ENCODE results near the gene ANK3. TPM values are rescaled to one million over a fixed set of nuclear protein-coding genes. Genes with fewer than 3 reads are reported as not detected.

The ANK3 gene
- total RNA-seq, 2 donors from 2014 or later = 95.4 to 103 TPM

DNA sequence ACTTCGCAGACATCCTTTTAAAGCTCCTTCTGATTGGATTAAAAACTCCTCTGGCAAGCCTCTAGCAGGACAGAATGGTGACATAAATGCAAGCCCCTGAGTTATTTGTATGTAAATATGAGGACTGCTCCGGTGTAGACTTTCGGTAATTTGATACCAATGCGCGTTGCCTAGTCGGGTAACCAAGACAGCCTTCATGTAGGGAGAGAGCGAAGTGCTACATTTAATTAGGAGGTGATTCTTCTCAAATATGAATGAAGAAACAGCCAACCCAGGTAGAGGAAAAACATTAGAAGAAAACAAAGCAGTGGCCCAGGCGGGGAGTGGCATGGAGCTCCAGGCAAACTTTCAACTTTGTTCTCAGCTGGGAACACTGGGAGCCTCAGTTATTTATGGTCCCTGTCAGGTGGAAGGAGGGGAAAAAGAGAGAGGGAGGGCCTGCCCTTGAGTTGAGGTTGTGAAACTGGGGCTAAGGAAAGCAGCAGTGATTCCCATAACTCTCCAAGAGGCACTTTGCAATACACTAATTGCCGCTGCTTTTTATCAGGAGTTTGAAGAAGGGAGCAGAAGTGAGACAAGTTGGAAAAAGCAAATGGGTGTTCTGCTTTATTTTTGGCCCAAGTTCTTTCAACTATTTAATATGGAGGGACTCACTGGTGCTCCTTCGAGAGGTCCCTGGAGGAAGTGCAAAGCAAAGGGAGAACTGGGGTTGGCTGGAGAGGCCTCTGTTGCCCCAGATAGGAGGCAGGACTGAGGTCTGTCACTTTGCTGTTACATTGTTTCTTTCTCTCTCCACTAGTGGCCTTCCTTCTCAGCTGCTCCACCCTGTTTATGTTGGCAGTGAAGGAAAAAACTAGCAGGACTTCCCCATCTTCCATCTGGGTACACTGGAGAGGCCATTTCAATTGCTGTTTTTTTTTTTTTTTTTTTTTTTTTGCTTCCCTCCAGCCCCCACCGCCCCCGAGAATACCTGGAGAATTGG is 248.7 kb downstream of the ANK3 start:
- intact Hi-C loops (cut with DNase I, micrococcal nuclease) = no loop called here
- DNase-seq = peak; percentile 61 to 79
- peak; percentile 90 for ATAC-seq

- ATAC-seq (peak; percentile 30), DNase-seq (no peak)
- intact Hi-C loops (cut with DNase I, micrococcal nuclease) = no loop called here
Measured at GRCh38 chr10:60139798-60140566, 249.7 kb downstream of the ANK3 start.

DNA sequence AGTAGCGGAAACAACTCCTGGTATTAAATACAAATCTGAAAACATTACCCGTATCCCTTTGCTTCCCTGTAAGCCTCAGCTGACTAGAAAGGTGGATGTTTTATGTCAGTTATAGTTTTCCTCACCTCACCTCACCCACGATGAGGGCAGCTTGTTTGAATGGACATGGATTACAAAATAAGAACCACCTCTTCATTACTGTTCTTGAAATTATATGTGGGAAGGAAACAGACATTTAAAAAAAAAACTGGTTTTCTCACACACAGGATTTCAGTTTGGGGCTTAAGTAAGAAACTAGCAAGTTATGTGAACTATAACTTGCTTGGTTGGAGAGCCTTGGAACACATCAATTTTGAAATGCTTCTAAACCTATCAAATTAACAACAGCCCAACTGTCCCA is 250.4 kb downstream of the ANK3 start:
- DNase-seq (no peak), ATAC-seq (no peak)
- intact Hi-C loops (cut with DNase I, micrococcal nuclease) = no loop called here

- DNase-seq (no peak), ATAC-seq (no peak)
- intact Hi-C loops (cut with DNase I, micrococcal nuclease) = no loop called here
Measured at GRCh38 chr10:60138842-60139241, 250.8 kb downstream of the ANK3 start.

DNA sequence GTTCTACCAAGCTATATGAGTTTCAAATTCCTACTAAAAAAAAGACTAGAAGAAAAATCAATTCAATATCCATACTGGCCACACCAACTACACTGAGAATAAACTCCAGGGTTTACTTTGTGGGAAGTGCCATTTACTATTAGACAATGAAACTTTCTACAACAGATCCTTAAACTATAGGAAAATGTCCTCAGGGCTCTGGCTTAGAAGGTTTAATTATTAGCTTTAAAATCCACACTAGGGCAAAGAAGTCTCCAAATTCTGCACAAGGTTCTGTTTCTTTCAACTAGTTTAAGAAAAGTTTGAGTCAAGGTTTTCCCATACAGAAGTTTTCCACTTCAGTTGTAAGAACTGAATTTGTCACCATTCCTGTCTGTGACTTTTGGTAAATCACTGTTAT is 251.6 kb downstream of the ANK3 start:
- no peak for DNase-seq
- no peak for ATAC-seq
- intact Hi-C loops (cut with DNase I, micrococcal nuclease) = no loop called here

DNA sequence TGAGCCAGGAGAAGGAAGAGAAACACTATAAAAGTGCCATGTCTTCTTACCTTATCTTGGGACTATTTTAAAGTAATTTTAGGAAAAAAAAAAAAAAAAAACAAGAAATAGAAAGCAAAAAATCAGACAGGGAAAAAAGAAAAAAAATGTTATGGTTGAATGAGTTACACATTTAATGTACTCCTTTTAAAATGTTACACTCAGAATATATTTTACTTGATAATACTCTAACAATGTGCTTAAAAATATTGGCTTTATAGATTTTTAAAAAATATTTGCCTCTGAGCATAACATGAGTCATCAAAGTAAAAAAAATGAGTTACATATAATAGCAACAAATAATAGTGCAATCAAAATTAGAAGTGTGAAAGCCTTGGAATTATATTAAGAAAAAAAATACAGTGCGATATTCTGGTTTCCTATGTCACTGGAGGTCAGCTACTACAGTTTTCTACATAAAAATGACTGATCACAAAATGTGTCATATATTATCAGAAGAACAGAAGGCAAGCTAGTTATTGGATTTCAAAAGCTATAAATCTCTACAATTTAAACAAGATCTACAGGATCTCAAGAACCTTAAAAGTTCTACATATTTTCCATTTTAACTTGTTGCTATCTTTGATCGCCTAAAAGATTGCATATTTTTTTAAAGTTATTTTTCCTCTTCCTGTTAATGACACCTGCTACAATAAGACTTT is 252.2 kb downstream of the ANK3 start:
- DNase-seq (no peak), ATAC-seq (no peak)
- intact Hi-C loops (cut with DNase I, micrococcal nuclease) = no loop called here

- DNase-seq (no peak), ATAC-seq (no peak)
- intact Hi-C loops (cut with DNase I, micrococcal nuclease) = no loop called here
Measured at GRCh38 chr10:60135020-60135419, 254.7 kb downstream of the ANK3 start.

GRCh38 chr10:60134548-60134947 is 255.1 kb downstream of the ANK3 start:
- intact Hi-C loops (cut with DNase I, micrococcal nuclease) = no loop called here
- ATAC-seq (no peak), DNase-seq (no peak)

- ATAC-seq (no peak), DNase-seq (no peak)
- intact Hi-C loops (cut with DNase I, micrococcal nuclease) = no loop called here
Measured at GRCh38 chr10:60130130-60130579, 259.5 kb downstream of the ANK3 start.

GRCh38 chr10:60125895-60126294 is 263.8 kb downstream of the ANK3 start:
- DNase-seq (no peak), ATAC-seq (no peak)
- intact Hi-C loops (cut with DNase I, micrococcal nuclease) = no loop called here

DNA sequence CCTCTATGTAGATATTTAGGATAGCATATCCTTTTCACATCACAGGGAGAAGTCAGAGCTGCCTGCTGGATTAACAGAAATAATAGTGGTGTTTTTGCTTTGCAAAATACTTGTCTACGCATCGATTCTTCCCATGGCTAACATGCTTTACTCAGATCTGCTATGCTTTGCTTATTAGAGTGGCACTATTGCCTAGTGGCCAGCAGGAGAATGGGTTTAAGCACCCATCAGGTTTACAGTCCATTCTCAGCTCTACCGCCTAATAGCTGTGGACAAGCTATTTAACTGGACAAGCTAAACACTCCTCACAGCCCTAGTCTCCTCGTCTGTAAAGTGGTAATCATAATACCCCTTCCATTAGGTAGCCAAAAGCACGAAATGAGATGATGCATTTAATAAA is 265.1 kb downstream of the ANK3 start:
- intact Hi-C loops (cut with DNase I, micrococcal nuclease) = no loop called here
- no peak for ATAC-seq
- DNase-seq = no peak

- no peak for DNase-seq
- intact Hi-C loops (cut with DNase I, micrococcal nuclease) = no loop called here
- no peak for ATAC-seq
Measured at GRCh38 chr10:60123668-60124067, 266.0 kb downstream of the ANK3 start.

GRCh38 chr10:60123172-60123571 is 266.5 kb downstream of the ANK3 start:
- DNase-seq (no peak), ATAC-seq (peak; percentile 36)
- intact Hi-C loops (cut with DNase I, micrococcal nuclease) = no loop called here

DNA sequence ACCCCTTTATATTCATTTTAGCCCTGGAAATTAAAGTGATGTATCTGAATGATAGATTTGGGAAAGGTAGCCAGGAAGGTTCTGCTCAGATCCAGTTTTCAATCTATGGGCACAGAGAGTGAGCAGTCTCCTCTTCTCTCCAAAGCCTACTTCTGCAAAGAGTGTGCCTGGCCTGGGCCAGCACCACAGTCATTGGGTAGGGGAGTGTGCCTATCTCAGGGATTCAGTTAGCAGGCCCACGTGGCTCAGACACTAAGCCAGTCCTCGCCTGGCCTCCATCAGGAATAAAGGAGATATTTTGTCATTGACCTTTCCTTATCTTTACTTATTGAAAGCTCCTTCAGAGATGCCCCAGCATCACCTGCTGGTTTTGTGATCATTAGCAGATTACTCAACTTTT is 267.5 kb downstream of the ANK3 start:
- intact Hi-C loops (cut with DNase I, micrococcal nuclease) = no loop called here
- DNase-seq = no peak
- no peak for ATAC-seq

- intact Hi-C loops (cut with DNase I, micrococcal nuclease) = loop anchor here (5.0 to 10.0 kb wide), 3 partner anchors 90 to 540 kb away; no protein-coding TSS in a partner anchor
- ATAC-seq (peak; percentile 82), DNase-seq (no peak)
Measured at GRCh38 chr10:60114765-60115586, 274.7 kb downstream of the ANK3 start.

DNA sequence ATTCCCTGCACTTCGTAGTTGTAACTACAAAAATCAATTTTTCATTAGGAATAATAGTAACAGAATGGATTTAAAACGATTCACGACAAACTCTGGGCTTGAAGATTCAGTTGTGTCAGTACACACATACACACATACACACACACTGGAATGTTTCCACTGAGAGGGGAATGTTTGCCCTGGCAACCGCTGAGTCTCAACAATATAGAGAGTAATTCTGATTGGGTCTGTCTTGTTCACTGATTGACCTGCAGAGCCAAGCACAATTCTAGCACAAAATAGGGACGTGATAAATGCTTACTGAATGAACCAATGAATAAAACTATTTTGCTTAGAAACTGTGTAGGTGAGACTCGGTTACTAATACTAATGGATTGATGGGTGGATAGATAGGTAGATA is 278.9 kb downstream of the ANK3 start:
- no peak for DNase-seq
- no peak for ATAC-seq
- intact Hi-C loops (cut with DNase I, micrococcal nuclease) = loop anchor here (10.0 kb wide), 2 partner anchors 94 to 544 kb away; no protein-coding TSS in a partner anchor

DNA sequence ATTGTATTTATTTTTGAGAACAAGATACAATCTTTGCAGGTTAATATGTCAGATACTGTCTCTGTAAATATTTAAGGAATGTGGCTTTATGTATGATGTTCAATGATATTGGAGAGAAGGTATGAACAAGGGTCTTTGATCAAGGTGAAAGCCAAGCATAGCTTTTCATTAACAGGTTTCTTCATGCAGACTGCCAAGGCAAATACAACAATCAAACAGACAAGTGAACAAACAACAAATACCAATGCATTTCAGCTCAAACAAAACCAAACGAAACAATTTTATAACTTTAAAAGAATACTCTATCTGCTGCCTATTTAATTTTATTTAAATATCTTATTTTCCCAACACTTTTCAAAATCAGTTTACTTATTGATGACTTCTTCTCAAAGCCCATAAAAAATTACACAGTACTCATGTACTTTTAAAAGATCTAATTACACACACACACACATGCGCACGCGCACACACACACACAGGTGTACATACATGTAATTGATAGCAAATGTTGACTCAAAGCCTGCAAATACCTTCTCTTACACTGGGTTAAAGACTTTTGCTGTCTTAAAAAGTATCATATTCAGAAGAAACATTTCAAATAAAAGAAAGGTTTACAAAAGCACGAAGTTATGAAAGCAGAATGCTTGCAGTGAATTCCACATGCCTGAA is 282.2 kb downstream of the ANK3 start:
- intact Hi-C loops (cut with DNase I, micrococcal nuclease) = no loop called here
- DNase-seq = no peak

GRCh38 chr10:60105295-60105695 is 284.4 kb downstream of the ANK3 start:
- ATAC-seq (no peak), DNase-seq (no peak)
- intact Hi-C loops (cut with DNase I, micrococcal nuclease) = no loop called here

More for the DNA sequence above, 282.2 kb downstream of the ANK3 start:
- ATAC-seq = no peak

Data from left colon (tissue), 2 donors.